ENCODE measurements around the gene FGFBP1.

DNA sequence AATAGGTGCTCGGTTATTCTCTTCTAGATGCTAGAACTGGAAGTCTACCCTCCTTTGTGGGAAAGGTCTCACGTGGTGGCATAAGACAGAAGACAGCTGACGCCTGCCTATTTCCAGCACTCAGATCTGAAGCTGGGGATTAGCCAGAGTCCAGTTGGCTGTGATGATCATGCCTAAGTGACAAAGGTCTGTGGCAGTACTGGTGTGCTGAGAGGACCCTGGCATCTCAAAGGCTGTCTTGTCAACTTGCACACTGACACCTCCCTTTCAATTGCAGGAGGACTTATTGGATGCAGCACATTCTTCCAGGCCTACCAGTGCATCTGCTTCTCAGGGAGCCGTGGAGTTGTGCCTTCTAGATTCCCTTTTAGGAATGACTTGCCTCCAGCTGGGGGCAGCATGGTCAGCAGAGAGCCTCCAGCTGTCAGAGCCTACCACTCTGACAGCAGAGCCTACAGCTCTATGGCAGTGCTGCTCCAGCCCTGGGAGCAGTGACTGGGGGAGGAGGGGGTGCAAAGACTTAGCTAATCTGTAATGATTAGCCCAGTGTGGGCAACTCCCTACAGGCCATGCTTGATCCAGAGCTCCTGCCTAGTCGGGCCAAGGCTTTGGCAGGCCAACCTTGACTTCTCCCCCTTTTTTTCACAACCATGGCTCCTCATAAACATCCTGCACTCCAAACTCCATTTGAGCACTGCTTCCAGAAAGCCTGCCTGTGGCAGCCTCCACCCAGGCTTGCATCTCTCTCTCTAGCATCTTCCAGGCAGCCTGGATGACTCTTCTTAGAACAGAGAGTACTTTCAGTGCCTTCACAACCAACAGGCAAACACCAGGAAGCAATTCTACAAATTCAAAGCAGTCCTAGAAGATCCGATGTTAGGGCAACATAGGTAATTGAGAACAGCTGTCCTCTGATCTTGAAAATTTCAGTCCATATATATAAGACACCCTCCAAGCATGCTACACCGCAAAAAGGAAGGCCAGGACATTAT, 38.2 kb upstream of the FGFBP1 start:
- TF ChIP-seq POLR2A (IDR thresholded peaks at IDR 0.05) (no peak), EP300 (IDR thresholded peaks at IDR 0.05) (no peak)
- TF ChIP-seq, protein P1, sequence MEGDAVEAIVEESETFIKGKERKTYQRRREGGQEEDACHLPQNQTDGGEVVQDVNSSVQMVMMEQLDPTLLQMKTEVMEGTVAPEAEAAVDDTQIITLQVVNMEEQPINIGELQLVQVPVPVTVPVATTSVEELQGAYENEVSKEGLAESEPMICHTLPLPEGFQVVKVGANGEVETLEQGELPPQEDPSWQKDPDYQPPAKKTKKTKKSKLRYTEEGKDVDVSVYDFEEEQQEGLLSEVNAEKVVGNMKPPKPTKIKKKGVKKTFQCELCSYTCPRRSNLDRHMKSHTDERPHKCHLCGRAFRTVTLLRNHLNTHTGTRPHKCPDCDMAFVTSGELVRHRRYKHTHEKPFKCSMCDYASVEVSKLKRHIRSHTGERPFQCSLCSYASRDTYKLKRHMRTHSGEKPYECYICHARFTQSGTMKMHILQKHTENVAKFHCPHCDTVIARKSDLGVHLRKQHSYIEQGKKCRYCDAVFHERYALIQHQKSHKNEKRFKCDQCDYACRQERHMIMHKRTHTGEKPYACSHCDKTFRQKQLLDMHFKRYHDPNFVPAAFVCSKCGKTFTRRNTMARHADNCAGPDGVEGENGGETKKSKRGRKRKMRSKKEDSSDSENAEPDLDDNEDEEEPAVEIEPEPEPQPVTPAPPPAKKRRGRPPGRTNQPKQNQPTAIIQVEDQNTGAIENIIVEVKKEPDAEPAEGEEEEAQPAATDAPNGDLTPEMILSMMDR (IDR thresholded peaks at IDR 0.05): no peak

Measured in upper lobe of left lung (tissue), 4 donors.